Neuronal stem cell (in vitro differentiated cells): ENCODE data around the gene DAB2.

Experiments used
- DNase-seq: peaks from one replicate; pipeline ENCODE4 v3.0.0-alpha.2; 2013; ENCODE audit warnings: low spot score
- H2AFZ ChIP-seq: one replicate; pipeline ENCODE4 v1.6.1; 2013; ENCODE audit warnings: mild to moderate bottlenecking, low read length, inconsistent platforms
- H2AK5ac ChIP-seq: 2 replicates; pipeline ENCODE4 v1.6.1; 2013; ENCODE audit warnings: low read depth, mild to moderate bottlenecking, inconsistent platforms, low read length, moderate library complexity, mixed read lengths
- H2BK120ac ChIP-seq: 2 replicates; pipeline ENCODE4 v1.6.1; 2013; ENCODE audit warnings: low read depth, mild to moderate bottlenecking, inconsistent platforms, low read length, moderate library complexity, mixed read lengths
- H2BK12ac ChIP-seq: one replicate; pipeline ENCODE4 v1.6.1; 2013; ENCODE audit warnings: low read length, inconsistent platforms
- H2BK15ac ChIP-seq: 2 replicates; pipeline ENCODE4 v1.6.1; 2013; ENCODE audit warnings: mild to moderate bottlenecking, low read length, inconsistent platforms, mixed read lengths
- H2BK5ac ChIP-seq: one replicate; pipeline ENCODE4 v1.6.1; 2013; ENCODE audit warnings: inconsistent platforms, mild to moderate bottlenecking, low read length, moderate library complexity
- H3K14ac ChIP-seq: one replicate; pipeline ENCODE4 v1.6.1; 2013; ENCODE audit warnings: low read length, inconsistent platforms
- H3K18ac ChIP-seq: 2 replicates; pipeline ENCODE4 v1.6.1; 2013; ENCODE audit warnings: low read length, inconsistent platforms
- H3K23ac ChIP-seq: 2 replicates; pipeline ENCODE4 v1.6.1; 2013; ENCODE audit warnings: low read depth, mild to moderate bottlenecking, mixed read lengths, low read length, inconsistent platforms; ENCODE audit not compliant: poor library complexity
- H3K27ac ChIP-seq: replicated peaks from 3 replicates; pipeline ENCODE4 v1.5.1; 2013; ENCODE audit warnings: low read length, inconsistent platforms
- H3K27me3 ChIP-seq, 3 experiments: 2 replicates each; pipeline ENCODE4 v1.6.1; 2013; ENCODE audit warnings: low read length in 3 of 3, mild to moderate bottlenecking in 2 of 3, inconsistent platforms in 1 of 3, low read depth in 1 of 3, mixed read lengths in 1 of 3, moderate library complexity in 1 of 3; ENCODE audit not compliant: control insufficient read depth in 3 of 3, insufficient read depth in 3 of 3
- H3K36me3 ChIP-seq, 2 donors: replicated peaks in 1 of 2; 2 replicates each; pipeline ENCODE4 v1.6.1; 2013; ENCODE audit warnings: low read length in 2 of 2; ENCODE audit not compliant: control insufficient read depth in 2 of 2, insufficient read depth in 2 of 2
- H3K4ac ChIP-seq: 2 replicates; pipeline ENCODE4 v1.6.1; 2013; ENCODE audit warnings: inconsistent platforms, mild to moderate bottlenecking, low read length, moderate library complexity
- H3K4me1 ChIP-seq, 2 donors: 1 replicate in 1 of 2; 2 replicates in 1 of 2; pipeline ENCODE4 v1.6.1; 2013; ENCODE audit warnings: low read length in 2 of 2, low read depth in 1 of 2; ENCODE audit not compliant: control insufficient read depth in 2 of 2, insufficient read depth in 1 of 2
- H3K4me2 ChIP-seq: one replicate; pipeline ENCODE4 v1.6.1; 2013; ENCODE audit warnings: mild to moderate bottlenecking, low read length, inconsistent platforms; ENCODE audit not compliant: insufficient read depth, poor library complexity, severe bottlenecking
- H3K4me3 ChIP-seq, 2 donors: 2 replicates each; pipeline ENCODE4 v1.5.1; 2013; ENCODE audit warnings: low read length in 2 of 2, mild to moderate bottlenecking in 2 of 2, inconsistent platforms in 1 of 2, moderate library complexity in 1 of 2
- H3K79me1 ChIP-seq: one replicate; pipeline ENCODE4 v1.6.1; 2013; ENCODE audit warnings: low read depth, mild to moderate bottlenecking, inconsistent platforms, low read length, moderate library complexity
- H3K9ac ChIP-seq: one replicate; pipeline ENCODE4 v1.6.1; 2013; ENCODE audit warnings: mild to moderate bottlenecking, low read depth, low read length, inconsistent platforms; ENCODE audit not compliant: poor library complexity
- H3K9me3 ChIP-seq, 2 donors: replicated peaks in 1 of 2; 2 replicates each; pipeline versions ENCODE3 to v1.6.1; 2013; ENCODE audit warnings: low read length in 2 of 2, mild to moderate bottlenecking in 2 of 2, inconsistent platforms in 1 of 2, low read depth in 1 of 2, mixed read lengths in 1 of 2, moderate library complexity in 1 of 2; ENCODE audit not compliant: control insufficient read depth in 2 of 2, insufficient read depth in 1 of 2
- H4K8ac ChIP-seq: one replicate; pipeline ENCODE4 v1.6.1; 2013; ENCODE audit warnings: low read depth, mild to moderate bottlenecking, inconsistent platforms, low read length, moderate library complexity
- H4K91ac ChIP-seq: one replicate; pipeline ENCODE4 v1.6.1; 2013; ENCODE audit warnings: low read length, low read depth, mild to moderate bottlenecking, inconsistent platforms; ENCODE audit not compliant: poor library complexity
- WGBS, 2 donors: extraction: QIAGEN DNeasy Blood & Tissue Kit; methylation state at CpG; one replicate each; pipeline ENCODE4 v1.1.7; 2013; ENCODE audit warnings: missing lambda C conversion rate in 2 of 2, mixed read lengths in 1 of 2; ENCODE audit not compliant: insufficient read length in 2 of 2, insufficient replicate concordance in 1 of 2; ENCODE audit errors: extremely low coverage in 2 of 2; 5-methylcytosine and 5-hydroxymethylcytosine counted together

The DAB2 gene

GRCh38 chr5:39422728-39423285 lies 2.0 kb downstream of the DAB2 start:
- WGBS, 2 donors, result no CpG with 5 or more reads among the region's 2 CpGs
- H3K18ac ChIP-seq, result no peak overlapping the region
- no peak overlapping the region for H2BK5ac ChIP-seq
- H3K79me1 ChIP-seq, result no peaks in the 10 kb centered on the region
- no peak overlapping the region for H2AK5ac ChIP-seq
- H3K9me3 ChIP-seq, result no peaks in the 10 kb centered on the region
- H3K4ac ChIP-seq, result no peak overlapping the region
- H4K91ac ChIP-seq, result no peak overlapping the region
- no peak overlapping the region for H2AFZ ChIP-seq
- no peak overlapping the region for H2BK12ac ChIP-seq
- no peak overlapping the region for H2BK15ac ChIP-seq
- H3K4me1 ChIP-seq, result peaks cover 8 to 26% of the 10 kb centered on the region in 2 donors
- H2BK120ac ChIP-seq, result no peak overlapping the region
- H4K8ac ChIP-seq, result no peak overlapping the region
- no peak overlapping the region for H3K9ac ChIP-seq
- no peak overlapping the region for H3K4me2 ChIP-seq
- no peaks in the 10 kb centered on the region for H3K27me3 ChIP-seq
- no peak overlapping the region for H3K14ac ChIP-seq
- no peak overlapping the region for H3K23ac ChIP-seq
- no peak overlapping the region for H3K27ac ChIP-seq
- no peak overlapping the region for H3K4me3 ChIP-seq
- DNase-seq, result no peak
- no peaks in the 10 kb centered on the region for H3K36me3 ChIP-seq

- Histone ChIP-seq H3K36me3 (no peaks in the 10 kb centered on the region), H3K9me3 (no peaks in the 10 kb centered on the region), H3K14ac (no peak overlapping the region), H4K8ac (no peak overlapping the region), H2AK5ac (no peak overlapping the region), H3K4me1 (peaks cover 5 to 20% of the 10 kb centered on the region in 2 donors), H3K23ac (no peak overlapping the region), H2BK12ac (no peak overlapping the region), H3K4me3 (no peak overlapping the region), H3K18ac (no peak overlapping the region), H4K91ac (no peak overlapping the region), H2BK5ac (no peak overlapping the region), H3K79me1 (no peaks in the 10 kb centered on the region), H3K9ac (no peak overlapping the region), H3K27me3 (no peaks in the 10 kb centered on the region), H2BK120ac (no peak overlapping the region), H2AFZ (no peak overlapping the region), H3K4me2 (no peak overlapping the region), H2BK15ac (no peak overlapping the region), H3K4ac (no peak overlapping the region), H3K27ac (no peak overlapping the region)
- WGBS, 2 donors, result no CpG with 5 or more reads among the region's 3 CpGs
- no peak for DNase-seq
Measured at GRCh38 chr5:39422036-39422606, 2.7 kb downstream of the DAB2 start.

- H2BK12ac ChIP-seq, result no peak overlapping the region
- H3K4ac ChIP-seq, result no peak overlapping the region
- no peak overlapping the region for H3K18ac ChIP-seq
- peak overlapping the region; percentile 39 for H2AFZ ChIP-seq
- H3K4me1 ChIP-seq, result peaks cover 5 to 14% of the 10 kb centered on the region in 2 donors
- no peak overlapping the region for H3K9ac ChIP-seq
- no peak for DNase-seq
- no peak overlapping the region for H4K91ac ChIP-seq
- H2BK15ac ChIP-seq, result no peak overlapping the region
- WGBS, 2 donors, result no CpG with 5 or more reads among the region's 6 CpGs
- H4K8ac ChIP-seq, result no peak overlapping the region
- H2AK5ac ChIP-seq, result no peak overlapping the region
- H3K27ac ChIP-seq, result no peak overlapping the region
- H3K14ac ChIP-seq, result no peak overlapping the region
- no peak overlapping the region for H2BK120ac ChIP-seq
- no peaks in the 10 kb centered on the region for H3K36me3 ChIP-seq
- H3K4me3 ChIP-seq, result no peak overlapping the region
- no peaks in the 10 kb centered on the region for H3K79me1 ChIP-seq
- no peak overlapping the region for H3K23ac ChIP-seq
- H2BK5ac ChIP-seq, result no peak overlapping the region
- H3K27me3 ChIP-seq, result no peaks in the 10 kb centered on the region
- H3K9me3 ChIP-seq, result no peaks in the 10 kb centered on the region
- H3K4me2 ChIP-seq, result no peak overlapping the region
Measured at GRCh38 chr5:39420482-39421145, 4.2 kb downstream of the DAB2 start.

- Histone ChIP-seq H3K27ac (no peak overlapping the region), H3K36me3 (no peaks in the 10 kb centered on the region), H3K14ac (no peak overlapping the region), H4K8ac (no peak overlapping the region), H2BK120ac (no peak overlapping the region), H2BK12ac (no peak overlapping the region), H2BK5ac (no peak overlapping the region), H3K4me1 (peaks cover 5 to 14% of the 10 kb centered on the region in 2 donors), H4K91ac (no peak overlapping the region), H3K27me3 (no peaks in the 10 kb centered on the region), H2BK15ac (no peak overlapping the region), H3K18ac (no peak overlapping the region), H3K4me3 (no peak overlapping the region), H3K4ac (no peak overlapping the region), H2AFZ (no peak overlapping the region), H3K9me3 (no peaks in the 10 kb centered on the region), H3K9ac (no peak overlapping the region), H2AK5ac (no peak overlapping the region), H3K23ac (no peak overlapping the region), H3K79me1 (no peaks in the 10 kb centered on the region), H3K4me2 (no peak overlapping the region)
- WGBS, 2 donors, result no CpG with 5 or more reads among the region's 1 CpG
- DNase-seq, result no peak
Measured at GRCh38 chr5:39419796-39420195, 5.0 kb downstream of the DAB2 start.
